K562 (cell line): ENCODE data around the gene IREB2. TPM values are rescaled to one million over a fixed set of nuclear protein-coding genes. Genes with fewer than 3 reads are reported as not detected.
A peak's percentile ranks its signal among the peaks of the same experiment; 100 is the strongest.

Source experiments
- MEIS2 ChIP-seq: fragments of 450-650 bp; IDR thresholded peaks from 2 replicates; pipeline ENCODE4 v1.6.1; 2014; ENCODE audit warnings: mild to moderate bottlenecking; ENCODE audit not compliant: partially characterized antibody
- NFE2L1 ChIP-seq: fragments of 450-650 bp; IDR thresholded peaks from 2 replicates; pipeline ENCODE4 v1.6.1; 2016; ENCODE audit warnings: missing genetic modification characterization, low read depth, mild to moderate bottlenecking, missing compliant biosample characterization, moderate library complexity, borderline replicate concordance
- NR1H2 ChIP-seq: sonication (generic); formaldehyde crosslinking; IDR thresholded peaks from 2 replicates; pipeline ENCODE4 v1.4.0; 2020; ENCODE audit warnings: mild to moderate bottlenecking, missing genetic modification reagents
- RNF2 ChIP-seq: sonication (generic); IDR thresholded peaks from 2 replicates; pipeline ENCODE4 v1.6.1; 2016
- SOX6 ChIP-seq: fragments of 450-650 bp; IDR thresholded peaks from 2 replicates; pipeline ENCODE4 v1.6.1; 2014; ENCODE audit warnings: mild to moderate bottlenecking
- TAF1 ChIP-seq: IDR thresholded peaks from 2 replicates; pipeline ENCODE4 v1.6.1; 2011; ENCODE audit warnings: mild to moderate bottlenecking, low read length, moderate library complexity; ENCODE audit not compliant: insufficient read depth, control insufficient read depth, severe bottlenecking; ENCODE audit errors: extremely low read depth
- ZNF282 ChIP-seq: sonication (generic); formaldehyde crosslinking; IDR thresholded peaks from 2 replicates; pipeline ENCODE4 v1.8.1; 2023; ENCODE audit warnings: missing genetic modification reagents
- ZNF316 ChIP-seq: fragments of 450-650 bp; IDR thresholded peaks from 2 replicates; pipeline ENCODE4 v1.6.1; 2016
- ZNF589 ChIP-seq: fragments of 200-800 bp; sonication (Bioruptor generic); IDR thresholded peaks from 2 replicates; pipeline ENCODE4 v1.6.1; 2016; ENCODE audit warnings: low read depth, missing genetic modification characterization, missing compliant biosample characterization
- polyA plus RNA-seq, 8 experiments: library from polyadenylated mRNA; depleted of rRNA in 4 of 8; stranded (reverse) in 5 of 8; unstranded in 3 of 8; fragments of >200 nt; fragmentation: Nextera tagmentation in 2 of 8; fragmentation: Illumina TruSeq in 1 of 8; extraction: Ambion mirVana in 2 of 8; extraction: Trizol in 1 of 8; gene quantifications; 2 replicates each; pipeline versions ENCODE4 v1.2.1 to v1.2.3, GENCODE V29; 2011 to 2014; ENCODE audit warnings: inconsistent platforms in 1 of 8, missing spikeins in 1 of 8
- total RNA-seq, 7 experiments: library from RNA; depleted of rRNA in 6 of 7; stranded (reverse); fragments of >200 nt in 6 of 7; fragmentation: Illumina TruSeq in 2 of 7; extraction: Trizol in 2 of 7; gene quantifications; 2 replicates each; pipeline versions ENCODE4 v1.2.1 to v1.2.3, GENCODE V29; 2011 to 2021; ENCODE audit warnings: low replicate concordance in 1 of 7
- TF ChIP-seq, protein P1 (sequence below): IDR thresholded peaks from 3 replicates; pipeline ENCODE4 v1.6.1; 2011; ENCODE audit warnings: borderline replicate concordance, mild to moderate bottlenecking, moderate library complexity; ENCODE audit not compliant: insufficient read length; ENCODE audit errors: extremely low read depth
- TF ChIP-seq, protein P2 (sequence below): IDR thresholded peaks from 2 replicates; pipeline ENCODE4 v1.6.1; 2012; ENCODE audit warnings: low read depth, low read length, improper control_type of control experiment, borderline replicate concordance
- TF ChIP-seq, protein P3 (sequence below): sonication (generic); formaldehyde crosslinking; IDR thresholded peaks from 2 replicates; pipeline ENCODE4 v1.8.0; 2022; ENCODE audit warnings: mild to moderate bottlenecking, missing genetic modification reagents
- TF ChIP-seq, protein P4 (sequence below), 2 experiments: IDR thresholded peaks in 1 of 2; conservative IDR thresholded peaks in 1 of 2; 2 replicates each; pipeline ENCODE4 v1.6.1; 2016; ENCODE audit warnings: low read depth in 2 of 2, mild to moderate bottlenecking in 1 of 2, missing compliant biosample characterization in 1 of 2, missing genetic modification characterization in 1 of 2, moderate library complexity in 1 of 2

The IREB2 gene
- total and polyA plus RNA-seq, 9 of the 15 experiments (the other 6 are each of a cell fraction or from before 2014, with no cell fraction given), result 16.8 to 61.7 (median 34.0) TPM

DNA sequence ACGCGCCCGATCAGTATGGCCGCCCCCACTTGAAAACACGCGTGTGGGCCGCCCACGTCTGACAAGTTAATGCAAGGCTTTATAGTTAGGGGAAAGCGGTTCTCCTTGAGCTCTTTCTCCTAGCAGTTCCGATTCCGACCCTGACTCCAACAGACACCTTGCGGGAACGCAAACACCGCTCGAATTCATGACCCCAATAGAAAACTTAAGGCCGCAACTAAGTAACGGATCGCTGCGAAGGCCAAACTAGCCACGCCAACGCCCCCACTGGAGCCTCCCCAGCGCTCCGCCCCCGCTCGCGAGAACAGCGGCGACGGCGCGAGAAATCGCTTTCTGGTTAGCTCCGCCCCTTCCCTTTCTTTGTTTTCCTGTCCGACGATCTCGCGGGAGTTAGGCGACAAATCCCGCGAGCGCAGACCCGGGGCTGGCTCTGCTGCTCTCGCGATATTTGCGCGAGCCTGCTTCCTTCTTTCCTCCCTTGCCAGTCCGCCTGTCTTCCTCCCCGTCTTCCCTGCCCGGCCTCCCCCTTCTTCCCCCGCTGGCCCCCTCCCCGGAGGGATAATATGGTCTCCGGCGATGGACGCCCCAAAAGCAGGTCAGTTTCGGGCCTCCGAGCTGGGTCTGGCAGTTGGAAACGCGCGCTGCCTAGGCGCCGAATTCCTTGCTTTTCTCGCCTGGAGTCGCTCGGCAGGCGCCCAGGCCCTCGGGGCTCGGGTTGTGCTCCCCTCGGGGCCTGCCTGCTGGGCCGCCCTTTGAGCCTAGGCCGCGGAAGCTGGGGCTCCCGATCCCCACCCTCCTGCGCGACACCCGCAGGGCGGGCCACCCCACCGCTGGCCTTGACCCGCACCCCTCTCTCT lies at the start of gene IREB2 (continued):
- TF ChIP-seq, protein P1, sequence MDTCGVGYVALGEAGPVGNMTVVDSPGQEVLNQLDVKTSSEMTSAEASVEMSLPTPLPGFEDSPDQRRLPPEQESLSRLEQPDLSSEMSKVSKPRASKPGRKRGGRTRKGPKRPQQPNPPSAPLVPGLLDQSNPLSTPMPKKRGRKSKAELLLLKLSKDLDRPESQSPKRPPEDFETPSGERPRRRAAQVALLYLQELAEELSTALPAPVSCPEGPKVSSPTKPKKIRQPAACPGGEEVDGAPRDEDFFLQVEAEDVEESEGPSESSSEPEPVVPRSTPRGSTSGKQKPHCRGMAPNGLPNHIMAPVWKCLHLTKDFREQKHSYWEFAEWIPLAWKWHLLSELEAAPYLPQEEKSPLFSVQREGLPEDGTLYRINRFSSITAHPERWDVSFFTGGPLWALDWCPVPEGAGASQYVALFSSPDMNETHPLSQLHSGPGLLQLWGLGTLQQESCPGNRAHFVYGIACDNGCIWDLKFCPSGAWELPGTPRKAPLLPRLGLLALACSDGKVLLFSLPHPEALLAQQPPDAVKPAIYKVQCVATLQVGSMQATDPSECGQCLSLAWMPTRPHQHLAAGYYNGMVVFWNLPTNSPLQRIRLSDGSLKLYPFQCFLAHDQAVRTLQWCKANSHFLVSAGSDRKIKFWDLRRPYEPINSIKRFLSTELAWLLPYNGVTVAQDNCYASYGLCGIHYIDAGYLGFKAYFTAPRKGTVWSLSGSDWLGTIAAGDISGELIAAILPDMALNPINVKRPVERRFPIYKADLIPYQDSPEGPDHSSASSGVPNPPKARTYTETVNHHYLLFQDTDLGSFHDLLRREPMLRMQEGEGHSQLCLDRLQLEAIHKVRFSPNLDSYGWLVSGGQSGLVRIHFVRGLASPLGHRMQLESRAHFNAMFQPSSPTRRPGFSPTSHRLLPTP, result no peak
- TF ChIP-seq MEIS2 (no peak), ZNF282 (CRISPR knock-in tag) (0 out of 2 replicates have a peak, but pooled peaks have one; percentile 35), SOX6 (no peak), ZNF589 (no peak), TAF1 (peak; percentile 76), ZNF316 (no peak), NFE2L1 (no peak), NR1H2 (CRISPR knock-in tag) (no peak), RNF2 (peak; percentile 74)
- TF ChIP-seq, protein P2, sequence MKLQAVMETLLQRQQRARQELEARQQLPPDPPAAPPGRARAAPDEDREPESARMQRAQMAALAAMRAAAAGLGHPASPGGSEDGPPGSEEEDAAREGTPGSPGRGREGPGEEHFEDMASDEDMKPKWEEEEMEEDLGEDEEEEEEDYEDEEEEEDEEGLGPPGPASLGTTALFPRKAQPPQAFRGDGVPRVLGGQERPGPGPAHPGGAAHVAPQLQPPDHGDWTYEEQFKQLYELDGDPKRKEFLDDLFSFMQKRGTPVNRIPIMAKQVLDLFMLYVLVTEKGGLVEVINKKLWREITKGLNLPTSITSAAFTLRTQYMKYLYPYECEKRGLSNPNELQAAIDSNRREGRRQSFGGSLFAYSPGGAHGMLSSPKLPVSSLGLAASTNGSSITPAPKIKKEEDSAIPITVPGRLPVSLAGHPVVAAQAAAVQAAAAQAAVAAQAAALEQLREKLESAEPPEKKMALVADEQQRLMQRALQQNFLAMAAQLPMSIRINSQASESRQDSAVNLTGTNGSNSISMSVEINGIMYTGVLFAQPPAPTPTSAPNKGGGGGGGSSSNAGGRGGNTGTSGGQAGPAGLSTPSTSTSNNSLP, result no peak
- TF ChIP-seq, protein P3, sequence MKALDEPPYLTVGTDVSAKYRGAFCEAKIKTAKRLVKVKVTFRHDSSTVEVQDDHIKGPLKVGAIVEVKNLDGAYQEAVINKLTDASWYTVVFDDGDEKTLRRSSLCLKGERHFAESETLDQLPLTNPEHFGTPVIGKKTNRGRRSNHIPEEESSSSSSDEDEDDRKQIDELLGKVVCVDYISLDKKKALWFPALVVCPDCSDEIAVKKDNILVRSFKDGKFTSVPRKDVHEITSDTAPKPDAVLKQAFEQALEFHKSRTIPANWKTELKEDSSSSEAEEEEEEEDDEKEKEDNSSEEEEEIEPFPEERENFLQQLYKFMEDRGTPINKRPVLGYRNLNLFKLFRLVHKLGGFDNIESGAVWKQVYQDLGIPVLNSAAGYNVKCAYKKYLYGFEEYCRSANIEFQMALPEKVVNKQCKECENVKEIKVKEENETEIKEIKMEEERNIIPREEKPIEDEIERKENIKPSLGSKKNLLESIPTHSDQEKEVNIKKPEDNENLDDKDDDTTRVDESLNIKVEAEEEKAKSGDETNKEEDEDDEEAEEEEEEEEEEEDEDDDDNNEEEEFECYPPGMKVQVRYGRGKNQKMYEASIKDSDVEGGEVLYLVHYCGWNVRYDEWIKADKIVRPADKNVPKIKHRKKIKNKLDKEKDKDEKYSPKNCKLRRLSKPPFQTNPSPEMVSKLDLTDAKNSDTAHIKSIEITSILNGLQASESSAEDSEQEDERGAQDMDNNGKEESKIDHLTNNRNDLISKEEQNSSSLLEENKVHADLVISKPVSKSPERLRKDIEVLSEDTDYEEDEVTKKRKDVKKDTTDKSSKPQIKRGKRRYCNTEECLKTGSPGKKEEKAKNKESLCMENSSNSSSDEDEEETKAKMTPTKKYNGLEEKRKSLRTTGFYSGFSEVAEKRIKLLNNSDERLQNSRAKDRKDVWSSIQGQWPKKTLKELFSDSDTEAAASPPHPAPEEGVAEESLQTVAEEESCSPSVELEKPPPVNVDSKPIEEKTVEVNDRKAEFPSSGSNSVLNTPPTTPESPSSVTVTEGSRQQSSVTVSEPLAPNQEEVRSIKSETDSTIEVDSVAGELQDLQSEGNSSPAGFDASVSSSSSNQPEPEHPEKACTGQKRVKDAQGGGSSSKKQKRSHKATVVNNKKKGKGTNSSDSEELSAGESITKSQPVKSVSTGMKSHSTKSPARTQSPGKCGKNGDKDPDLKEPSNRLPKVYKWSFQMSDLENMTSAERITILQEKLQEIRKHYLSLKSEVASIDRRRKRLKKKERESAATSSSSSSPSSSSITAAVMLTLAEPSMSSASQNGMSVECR (CRISPR knock-in tag), result peak; percentile 99
- TF ChIP-seq, protein P4, sequence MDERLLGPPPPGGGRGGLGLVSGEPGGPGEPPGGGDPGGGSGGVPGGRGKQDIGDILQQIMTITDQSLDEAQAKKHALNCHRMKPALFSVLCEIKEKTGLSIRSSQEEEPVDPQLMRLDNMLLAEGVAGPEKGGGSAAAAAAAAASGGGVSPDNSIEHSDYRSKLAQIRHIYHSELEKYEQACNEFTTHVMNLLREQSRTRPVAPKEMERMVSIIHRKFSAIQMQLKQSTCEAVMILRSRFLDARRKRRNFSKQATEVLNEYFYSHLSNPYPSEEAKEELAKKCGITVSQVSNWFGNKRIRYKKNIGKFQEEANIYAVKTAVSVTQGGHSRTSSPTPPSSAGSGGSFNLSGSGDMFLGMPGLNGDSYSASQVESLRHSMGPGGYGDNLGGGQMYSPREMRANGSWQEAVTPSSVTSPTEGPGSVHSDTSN (CRISPR knock-in tag; IDR thresholded peaks at IDR 0.05; ENCODE audit: low read depth), result no peak
- TF ChIP-seq, protein P4 (tag; conservative IDR thresholded peaks at IDR 0.05; ENCODE audit: low read depth), result no peak
